ENCODE measurements around the gene ZMIZ1.
"Not testable (repeated sequence)": the region's sequence is repeated elsewhere in the genome, so short reads cannot be mapped to it uniquely, and the experiment has no call there.

The ZMIZ1 gene

DNA sequence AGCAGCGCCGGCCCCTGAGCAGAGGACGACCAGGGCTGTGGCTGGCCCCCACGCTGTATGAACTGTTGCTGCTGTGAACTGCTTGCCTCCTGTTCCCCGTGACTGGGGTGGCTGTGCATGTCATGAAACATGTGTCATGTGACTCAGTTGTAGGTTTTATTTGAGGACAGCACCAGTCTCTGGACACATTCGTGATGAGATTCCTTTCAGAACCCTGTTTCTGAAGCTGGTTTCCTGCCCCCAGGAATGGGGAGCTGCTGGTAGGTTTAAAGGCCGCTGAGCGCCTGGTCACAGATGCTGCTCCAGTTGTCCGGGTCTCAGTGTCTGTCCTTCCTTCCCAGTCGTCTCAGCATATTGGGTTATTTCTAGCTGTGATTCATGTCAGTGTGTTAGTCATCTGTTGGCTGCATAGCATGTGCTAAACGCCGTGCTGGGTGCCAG is 199.4 kb downstream of the ZMIZ1 start:
- DNase-seq (no peak), ATAC-seq (no peak)

- ATAC-seq (no peak), DNase-seq (no peak)
Measured at GRCh38 chr10:79268742-79269141, 200.0 kb downstream of the ZMIZ1 start.

- DNase-seq (no peak), ATAC-seq (no peak)
Measured at GRCh38 chr10:79269443-79269842, 200.7 kb downstream of the ZMIZ1 start.

DNA sequence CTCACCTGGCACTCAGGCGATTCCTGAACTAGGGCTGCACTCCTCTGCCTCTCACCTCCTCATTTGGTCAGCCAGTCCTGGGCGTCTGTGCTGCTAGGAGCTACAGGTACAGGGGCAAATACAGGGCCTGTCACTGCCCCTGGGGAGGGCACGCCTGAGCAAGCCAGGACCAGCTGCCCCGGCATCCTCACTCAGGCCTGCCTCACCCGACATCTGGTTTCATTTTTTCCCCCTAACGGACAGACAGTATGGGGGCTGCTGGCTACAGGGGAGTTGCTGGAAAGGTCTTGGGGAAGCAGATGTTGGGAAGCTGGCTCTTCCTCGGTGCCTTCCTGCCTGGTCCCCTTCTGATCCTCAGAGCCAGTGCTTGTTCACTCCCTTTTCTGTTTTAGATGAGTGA is 201.2 kb downstream of the ZMIZ1 start:
- ATAC-seq (no peak), DNase-seq (no peak)

- DNase-seq = no peak
- ATAC-seq = no peak
Measured at GRCh38 chr10:79270466-79271246, 201.9 kb downstream of the ZMIZ1 start.

GRCh38 chr10:79272353-79272752 is 203.6 kb downstream of the ZMIZ1 start:
- DNase-seq (no peak), ATAC-seq (no peak)

GRCh38 chr10:79273604-79274003 is 204.8 kb downstream of the ZMIZ1 start:
- DNase-seq (no peak), ATAC-seq (no peak)

DNA sequence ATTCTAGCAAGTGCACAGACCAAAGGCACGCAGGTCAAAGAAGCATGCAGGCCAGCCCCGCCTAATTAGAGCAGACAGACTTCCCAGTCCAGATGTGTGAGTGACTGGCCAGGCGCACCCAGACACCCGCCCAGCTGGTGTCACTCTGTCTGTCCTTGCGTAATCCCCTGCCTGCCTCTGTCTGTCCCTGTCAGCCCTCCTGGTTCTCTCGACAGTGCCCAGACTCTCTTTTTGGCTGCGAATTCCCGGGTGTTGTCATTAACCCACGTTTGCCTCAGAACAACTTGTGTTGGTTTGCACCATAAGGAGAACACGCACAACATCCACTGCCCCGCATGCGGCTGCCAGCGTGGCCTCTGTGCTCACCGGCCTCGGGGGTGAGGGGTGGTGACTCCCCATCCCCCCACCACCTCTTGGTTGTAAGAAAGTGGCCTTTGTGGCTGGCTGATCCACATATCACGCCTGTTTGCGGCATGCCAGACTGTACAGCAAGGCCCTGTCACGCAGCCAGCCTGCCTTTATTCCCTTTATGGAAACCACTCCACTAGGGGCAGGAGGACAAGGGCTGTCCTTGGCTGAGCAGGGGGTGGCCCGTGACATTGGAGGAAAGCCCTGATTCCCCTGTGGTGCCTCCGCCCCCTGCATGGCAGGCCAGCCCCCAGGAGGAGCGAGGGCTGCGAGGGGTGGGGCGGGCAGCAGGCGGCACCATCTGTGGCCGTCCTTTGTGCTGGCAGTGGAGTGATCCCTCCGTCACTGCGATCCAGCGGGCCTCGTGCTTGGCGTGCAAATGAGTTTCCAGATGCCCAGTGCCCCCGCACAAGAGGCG is 205.7 kb downstream of the ZMIZ1 start:
- ATAC-seq (no peak), DNase-seq (no peak)

DNA sequence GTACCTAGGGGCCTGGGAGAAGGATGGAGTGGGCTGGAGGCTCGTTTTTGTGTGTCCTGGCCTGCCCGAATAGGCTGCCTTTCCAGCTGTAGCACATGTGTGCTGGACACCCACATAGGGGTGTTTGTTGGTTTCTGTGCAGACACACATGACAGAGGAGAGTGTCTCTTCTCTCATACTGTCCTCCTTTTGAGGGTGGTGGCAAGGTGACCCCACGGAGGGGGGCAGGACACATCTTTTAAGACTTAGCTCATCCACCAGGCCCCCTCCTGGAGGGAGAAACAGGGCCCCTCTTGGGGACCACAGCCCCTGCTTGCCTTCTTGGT is 206.3 kb downstream of the ZMIZ1 start:
- ATAC-seq (no peak), DNase-seq (no peak)

DNA sequence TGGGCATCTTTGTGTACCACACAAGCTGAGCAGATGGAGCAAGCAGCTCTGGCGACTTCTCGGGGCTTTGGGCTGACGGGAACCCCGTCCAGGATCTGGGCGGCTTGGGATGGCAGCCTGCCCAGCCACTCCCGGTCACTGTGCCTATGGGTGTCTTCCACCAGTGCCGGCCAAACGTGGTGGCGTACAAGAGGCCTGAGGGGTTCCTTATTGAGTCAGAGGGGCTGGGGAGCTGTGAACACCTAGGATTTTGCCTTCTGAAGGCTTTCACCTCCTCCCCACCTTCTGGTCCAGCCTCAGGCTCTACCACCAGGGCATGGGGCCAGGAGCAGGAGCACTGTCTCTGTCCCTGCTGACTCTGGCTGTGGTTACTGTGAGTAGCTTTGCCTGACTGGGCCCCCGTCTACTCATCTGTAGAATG is 206.7 kb downstream of the ZMIZ1 start:
- no peak for DNase-seq
- ATAC-seq = no peak

- DNase-seq (no peak), ATAC-seq (no peak)
Measured at GRCh38 chr10:79277579-79278269, 209.0 kb downstream of the ZMIZ1 start.

DNA sequence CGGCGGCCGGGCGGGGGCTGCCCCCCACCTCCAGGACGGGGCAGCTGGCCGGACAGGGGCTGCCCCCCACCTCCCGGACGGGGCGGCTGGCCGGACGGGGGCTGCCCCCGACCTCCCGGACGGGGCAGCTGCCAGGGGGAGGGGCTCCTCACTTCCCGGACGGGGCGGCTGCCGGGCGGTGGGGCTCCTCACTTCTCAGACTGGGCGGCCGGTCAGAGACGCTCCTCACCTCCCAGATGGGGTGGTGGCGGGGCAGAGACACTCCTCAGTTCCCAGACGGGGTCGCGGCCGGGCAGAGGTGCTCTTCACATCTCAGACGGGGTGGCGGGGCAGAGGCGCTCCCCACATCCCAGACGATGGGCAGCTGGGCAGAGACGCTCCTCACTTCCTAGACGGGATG is 210.3 kb downstream of the ZMIZ1 start:
- DNase-seq, ATAC-seq: not testable (repeated sequence)

DNA sequence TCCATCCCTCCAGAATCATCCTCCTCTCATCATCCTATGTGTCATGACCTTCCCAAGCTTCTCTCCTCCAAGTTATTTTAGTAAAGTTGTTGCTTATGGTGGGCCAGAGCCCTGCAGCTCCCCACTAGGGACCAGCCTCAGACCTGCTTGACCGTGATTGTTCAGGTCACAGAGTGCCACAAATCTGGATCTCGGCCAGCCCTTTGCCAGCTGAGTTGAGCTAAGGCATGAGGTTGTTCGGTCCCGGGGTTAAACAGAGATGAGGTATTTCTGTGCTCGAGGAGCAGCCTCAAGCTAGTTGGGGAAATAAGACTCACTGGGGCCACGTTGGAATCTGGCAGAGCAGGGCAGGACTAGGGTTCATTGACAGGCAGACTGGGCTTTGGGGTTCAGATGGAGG is 212.2 kb downstream of the ZMIZ1 start:
- DNase-seq = no peak
- no peak for ATAC-seq

- ATAC-seq (no peak), DNase-seq (no peak)
Measured at GRCh38 chr10:79282388-79282787, 213.6 kb downstream of the ZMIZ1 start.

GRCh38 chr10:79283616-79284015 is 214.8 kb downstream of the ZMIZ1 start:
- ATAC-seq (no peak), DNase-seq (no peak)

- DNase-seq (no peak), ATAC-seq (no peak)
Measured at GRCh38 chr10:79284158-79284871, 215.5 kb downstream of the ZMIZ1 start.

GRCh38 chr10:79285315-79286197 is 216.8 kb downstream of the ZMIZ1 start:
- ATAC-seq (peak; percentile 80), DNase-seq (peak; percentile 53)

DNA sequence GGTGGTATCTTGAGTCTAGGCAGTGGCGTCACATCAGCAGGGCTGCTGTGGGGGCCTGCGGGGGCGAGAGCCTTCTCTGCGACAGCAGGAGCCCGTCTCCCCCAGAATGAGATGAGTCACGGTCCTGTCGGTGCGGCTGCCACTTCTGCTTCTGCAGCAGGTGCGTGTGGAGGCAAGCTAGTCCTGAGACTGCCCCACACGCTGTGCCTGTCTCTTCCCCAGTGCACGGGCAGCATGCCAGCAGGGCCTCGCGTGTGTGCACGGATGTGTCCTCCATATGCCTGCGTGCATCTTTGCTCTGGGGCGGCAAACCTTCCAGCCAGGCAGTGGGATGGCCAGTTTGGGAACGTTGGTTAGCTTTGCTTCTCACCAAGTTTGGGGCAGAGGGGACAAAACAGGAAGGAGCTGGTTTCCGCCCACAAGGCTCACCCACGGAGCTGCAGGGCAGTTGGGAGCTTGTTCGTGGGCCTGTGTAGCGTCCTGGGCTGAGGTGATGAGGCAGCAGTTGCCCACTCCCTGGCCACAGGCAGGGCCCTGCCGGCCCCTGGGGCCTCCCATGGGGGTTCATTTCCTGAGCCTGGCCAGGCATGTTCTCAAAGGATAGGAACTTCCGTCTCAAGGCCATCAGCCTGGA is 217.7 kb downstream of the ZMIZ1 start:
- peak; percentile 90 for ATAC-seq
- DNase-seq = peak; percentile 84

- no peak for ATAC-seq
- DNase-seq = no peak
Measured at GRCh38 chr10:79287973-79288723, 219.4 kb downstream of the ZMIZ1 start.

GRCh38 chr10:79289801-79290200 is 221.0 kb downstream of the ZMIZ1 start:
- DNase-seq (no peak), ATAC-seq (no peak)
